B cell (primary cell): ENCODE data around the gene NR6A1. TPM values are rescaled to one million over a fixed set of nuclear protein-coding genes. Genes with fewer than 3 reads are reported as not detected.

Experiments used
- ATAC-seq: fragments of 200-7000 bp; cut with Tn5 transposase; one replicate; pipeline ENCODE4 v1.10.0; 2021; ENCODE audit warnings: low read depth, mild to moderate bottlenecking, moderate number of reproducible peaks, moderate library complexity
- CTCF ChIA-PET: fragments of 350-600 bp; sonication (Branson Sonifier 250); formaldehyde crosslinking; loops from one replicate; lab custom pipeline; 2021; ENCODE audit warnings: antibody characterized with exemption, inconsistent platforms; lab: Charles Lee
- POLR2A ChIA-PET: fragments of 350-600 bp; sonication (Branson Sonifier 250); formaldehyde crosslinking; loops from one replicate; lab custom pipeline; 2021; ENCODE audit warnings: antibody characterized with exemption; lab: Charles Lee
- DNase-seq: peaks from one replicate; pipeline ENCODE4 v3.0.0; 2013
- H2AFZ ChIP-seq: 2 replicates; pipeline ENCODE4 v1.6.1; 2012; ENCODE audit warnings: mild to moderate bottlenecking, low read depth, low read length; ENCODE audit not compliant: insufficient read depth, poor library complexity, severe bottlenecking
- H3K27ac ChIP-seq, 2 donors: 1 replicate in 1 of 2; 2 replicates in 1 of 2; pipeline ENCODE4 v1.5.1; 2012 to 2013; ENCODE audit warnings: low read length in 2 of 2, mild to moderate bottlenecking in 2 of 2, moderate library complexity in 1 of 2
- H3K27me3 ChIP-seq, 4 experiments: fragments of 200-600 bp in 1 of 4; sonication (generic) in 1 of 4; replicated peaks in 1 of 4; 1 replicate in 2 of 4; 2 replicates in 2 of 4; pipeline versions ENCODE4 v1.6.1 to v1.7.0; 2013 to 2016; ENCODE audit warnings: low read length in 3 of 4, mild to moderate bottlenecking in 2 of 4, mixed read lengths in 1 of 4, moderate library complexity in 1 of 4; ENCODE audit not compliant: insufficient read depth in 4 of 4, control insufficient read depth in 3 of 4; ENCODE audit errors: control extremely low read depth in 1 of 4
- H3K36me3 ChIP-seq, 2 experiments: replicated peaks in 1 of 2; 1 replicate in 1 of 2; 2 replicates in 1 of 2; pipeline versions ENCODE4 v1.6.1 to v1.7.1; 2013; ENCODE audit warnings: low read length in 1 of 2; ENCODE audit not compliant: insufficient read depth in 2 of 2, control insufficient read depth in 1 of 2; ENCODE audit errors: control extremely low read depth in 1 of 2, extremely low read depth in 1 of 2
- H3K4me1 ChIP-seq, 2 donors: fragments of 200-600 bp in 1 of 2; sonication (generic) in 1 of 2; 1 replicate in 1 of 2; 2 replicates in 1 of 2; pipeline versions ENCODE4 v1.5.1 to v1.6.1; 2013 to 2017; ENCODE audit warnings: low read length in 2 of 2; ENCODE audit not compliant: control insufficient read depth in 2 of 2, insufficient read depth in 2 of 2
- H3K4me2 ChIP-seq: replicated peaks from 2 replicates; pipeline ENCODE3; 2012; ENCODE audit warnings: mild to moderate bottlenecking, low read depth, low read length; ENCODE audit not compliant: poor library complexity, severe bottlenecking
- H3K4me3 ChIP-seq, 5 experiments: fragments of 200-600 bp in 1 of 5; sonication (generic) in 1 of 5; 1 replicate in 3 of 5; 2 replicates in 2 of 5; pipeline versions ENCODE4 v1.5.1 to v1.7.0; 2011 to 2016; ENCODE audit warnings: low read length in 4 of 5, mild to moderate bottlenecking in 4 of 5, low read depth in 2 of 5, control low read depth in 1 of 5, moderate library complexity in 1 of 5; ENCODE audit not compliant: insufficient read depth in 1 of 5; ENCODE audit errors: control extremely low read depth in 1 of 5, extremely low read depth in 1 of 5
- H3K79me2 ChIP-seq: fragments of 200-600 bp; sonication (generic); one replicate; pipeline ENCODE4 v1.6.0; 2016; ENCODE audit warnings: low read length; ENCODE audit not compliant: control insufficient read depth, insufficient read depth
- H3K9ac ChIP-seq: fragments of 200-600 bp; sonication (generic); 2 replicates; pipeline ENCODE4 v1.6.1; 2017; ENCODE audit warnings: mild to moderate bottlenecking, low read length, moderate library complexity
- H3K9me3 ChIP-seq, 3 donors: one replicate each; pipeline versions ENCODE4 v1.6.1 to v1.7.1; 2013; ENCODE audit warnings: low read length in 2 of 3; ENCODE audit not compliant: control insufficient read depth in 2 of 3, insufficient read depth in 1 of 3; ENCODE audit errors: control extremely low read depth in 1 of 3
- H4K20me1 ChIP-seq: 2 replicates; pipeline ENCODE4 v1.6.0; 2012; ENCODE audit warnings: mild to moderate bottlenecking, low read length; ENCODE audit not compliant: insufficient read depth, control insufficient read depth, poor library complexity, severe bottlenecking
- H3K27ac Mint-ChIP-seq: one replicate; pipeline ENCODE4 v1.8.0; 2021; ENCODE audit warnings: mixed read lengths
- H3K27me3 Mint-ChIP-seq: one replicate; pipeline ENCODE4 v1.8.0; 2021; ENCODE audit warnings: mixed read lengths
- H3K4me1 Mint-ChIP-seq: one replicate; pipeline ENCODE4 v1.8.0; 2021; ENCODE audit warnings: mixed read lengths
- H3K4me3 Mint-ChIP-seq: one replicate; pipeline ENCODE4 v1.8.0; 2021; ENCODE audit warnings: mixed read lengths
- H3K9me3 Mint-ChIP-seq: one replicate; pipeline ENCODE4 v1.8.0; 2022; ENCODE audit warnings: mixed read lengths; ENCODE audit not compliant: insufficient read depth
- CTCF ChIP-seq: fragments of 200-600 bp; IDR thresholded peaks from one replicate; pipeline ENCODE4 v1.8.0; 2022; ENCODE audit warnings: antibody characterized with exemption, mild to moderate bottlenecking
- EZH2 ChIP-seq: IDR thresholded peaks from 2 replicates; pipeline ENCODE4 v1.6.1; 2012; ENCODE audit warnings: borderline replicate concordance, low read depth, mild to moderate bottlenecking, moderate library complexity, low read length; ENCODE audit not compliant: insufficient read depth, poor library complexity, severe bottlenecking
- WGBS: methylation state at CpG from one replicate; pipeline ENCODE4 v1.1.5; 2013; ENCODE audit warnings: missing lambda C conversion rate; ENCODE audit not compliant: insufficient coverage; 5-methylcytosine and 5-hydroxymethylcytosine counted together
- intact Hi-C: fragments of 100-400 bp; cut with micrococcal nuclease; formaldehyde crosslinking; loops from one replicate; pipeline ENCODE4 v1.10.0; 2022
- polyA plus RNA-seq: library from polyadenylated mRNA; depleted of rRNA; stranded (reverse); fragments of >200 nt; gene quantifications from 2 replicates; pipeline ENCODE4 v1.2.3, GENCODE V29; 2012
- total RNA-seq, 2 donors: library from RNA; stranded (reverse); fragments of 120-200 nt in 1 of 2; gene quantifications; 1 replicate in 1 of 2; 2 replicates in 1 of 2; pipeline versions ENCODE4 v1.2.3 to v1.2.4, GENCODE V29; 2013 to 2022

The NR6A1 gene
- total and polyA plus RNA-seq, 2 donors (not counting 1 experiment from before 2014, with no cell fraction given), result 0.09 to 0.67 TPM

GRCh38 chr9:124629600-124629999 is 141.5 kb downstream of the NR6A1 start:
- DNase-seq, result no peak
- Histone ChIP-seq H2AFZ (no peak overlapping the region), H3K36me3 (no peaks in the 10 kb centered on the region), H3K4me2 (no peak overlapping the region), H3K9ac (no peak overlapping the region), H4K20me1 (no peaks in the 10 kb centered on the region), H3K27me3 (no peaks in the 10 kb centered on the region), H3K4me3 (no peak overlapping the region), H3K9me3 (no peaks in the 10 kb centered on the region), H3K79me2 (no peaks in the 10 kb centered on the region), H3K4me1 (no peaks in the 10 kb centered on the region), H3K27ac (no peak overlapping the region)
- intact Hi-C loops, result no loop called here
- Mint-ChIP-seq H3K27me3 (no peaks in the 10 kb centered on the region), H3K4me3 (no peak overlapping the region), H3K9me3 (no peaks in the 10 kb centered on the region), H3K4me1 (no peaks in the 10 kb centered on the region), H3K27ac (no peak overlapping the region)
- ATAC-seq, result no peak
- ChIA-PET CTCF (interaction anchor here (1.3 to 1.8 kb wide), 2 partner anchors 12 to 29 kb away, joined by 3 to 9 read pairs; no protein-coding TSS in a partner anchor), POLR2A (no interaction called here)
- 100% methylated on average over 1 of the region's 2 CpGs for WGBS
- TF ChIP-seq EZH2 (no peak), CTCF (no peak)

- TF ChIP-seq CTCF (no peak), EZH2 (no peak)
- H3K27ac Mint-ChIP-seq, result no peak overlapping the region
- no peaks in the 10 kb centered on the region for H3K9me3 Mint-ChIP-seq
- H3K4me3 Mint-ChIP-seq, result no peak overlapping the region
- Histone ChIP-seq H3K4me3 (no peak overlapping the region), H3K27me3 (no peaks in the 10 kb centered on the region), H3K9me3 (no peaks in the 10 kb centered on the region), H3K4me1 (no peaks in the 10 kb centered on the region), H2AFZ (no peak overlapping the region), H3K27ac (no peak overlapping the region), H3K36me3 (no peaks in the 10 kb centered on the region), H3K4me2 (no peak overlapping the region), H4K20me1 (no peaks in the 10 kb centered on the region), H3K79me2 (no peaks in the 10 kb centered on the region), H3K9ac (no peak overlapping the region)
- ChIA-PET POLR2A (no interaction called here), CTCF (interaction anchor here (1.3 to 1.8 kb wide), 2 partner anchors 11 to 30 kb away, joined by 3 to 9 read pairs; no protein-coding TSS in a partner anchor)
- ATAC-seq (no peak), DNase-seq (no peak)
- WGBS, result 100% methylated on average over 10 of the region's 11 CpGs
- no peaks in the 10 kb centered on the region for H3K27me3 Mint-ChIP-seq
- intact Hi-C loops, result no loop called here
- no peaks in the 10 kb centered on the region for H3K4me1 Mint-ChIP-seq
Observed at GRCh38 chr9:124628741-124629140, 142.4 kb downstream of the NR6A1 start.
